ENCODE results near the gene NDUFV3.

DNA sequence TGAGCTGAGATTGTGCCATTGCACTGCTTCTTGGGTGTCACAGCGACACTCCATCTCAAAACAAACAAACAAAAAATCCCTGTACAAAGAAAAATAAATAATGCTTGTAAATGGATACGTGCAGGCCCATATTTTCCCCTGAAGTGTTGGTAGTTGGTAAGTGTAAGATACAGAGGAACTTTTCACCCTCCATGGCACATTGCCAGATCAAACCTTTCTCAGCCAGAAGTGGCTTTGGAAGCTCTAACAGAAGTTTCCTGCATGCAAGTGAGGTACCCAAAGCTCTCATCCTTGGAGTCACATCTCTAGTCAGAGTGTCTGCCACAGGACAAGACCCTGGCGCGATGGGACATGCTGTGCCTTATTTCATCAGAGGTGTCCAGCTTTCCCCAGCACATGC is 7.3 kb downstream of the NDUFV3 start:
- TF ChIP-seq, protein P1, sequence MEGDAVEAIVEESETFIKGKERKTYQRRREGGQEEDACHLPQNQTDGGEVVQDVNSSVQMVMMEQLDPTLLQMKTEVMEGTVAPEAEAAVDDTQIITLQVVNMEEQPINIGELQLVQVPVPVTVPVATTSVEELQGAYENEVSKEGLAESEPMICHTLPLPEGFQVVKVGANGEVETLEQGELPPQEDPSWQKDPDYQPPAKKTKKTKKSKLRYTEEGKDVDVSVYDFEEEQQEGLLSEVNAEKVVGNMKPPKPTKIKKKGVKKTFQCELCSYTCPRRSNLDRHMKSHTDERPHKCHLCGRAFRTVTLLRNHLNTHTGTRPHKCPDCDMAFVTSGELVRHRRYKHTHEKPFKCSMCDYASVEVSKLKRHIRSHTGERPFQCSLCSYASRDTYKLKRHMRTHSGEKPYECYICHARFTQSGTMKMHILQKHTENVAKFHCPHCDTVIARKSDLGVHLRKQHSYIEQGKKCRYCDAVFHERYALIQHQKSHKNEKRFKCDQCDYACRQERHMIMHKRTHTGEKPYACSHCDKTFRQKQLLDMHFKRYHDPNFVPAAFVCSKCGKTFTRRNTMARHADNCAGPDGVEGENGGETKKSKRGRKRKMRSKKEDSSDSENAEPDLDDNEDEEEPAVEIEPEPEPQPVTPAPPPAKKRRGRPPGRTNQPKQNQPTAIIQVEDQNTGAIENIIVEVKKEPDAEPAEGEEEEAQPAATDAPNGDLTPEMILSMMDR (IDR thresholded peaks at IDR 0.05; ENCODE audit: borderline replicate concordance, extremely low read depth, low read length, poor library complexity, severe bottlenecking) = no peak
- no peak for TF ChIP-seq EZH2 (IDR thresholded peaks at IDR 0.05; ENCODE audit: borderline replicate concordance, low read depth, low read length, severe bottlenecking)
